RWPE2 (cell line): ENCODE results near the gene FBLN2.

Experiments used
- ATAC-seq: fragments of 200-7000 bp; cut with Tn5 transposase; 3 replicates; pipeline ENCODE4 v1.9.1; 2021; ENCODE audit warnings: low read depth
- DNase-seq: peaks from one replicate; pipeline ENCODE4 v3.0.0-alpha.2; 2020; ENCODE audit warnings: low spot score
- H3K27ac ChIP-seq: fragments of 450-650 bp; 2 replicates; pipeline ENCODE4 v1.5.1; 2017; ENCODE audit warnings: mild to moderate bottlenecking; ENCODE audit not compliant: poor library complexity, severe bottlenecking
- H3K27me3 ChIP-seq: fragments of 250-450 bp; sonication (Bioruptor Pico); 2 replicates; pipeline ENCODE4 v1.5.1; 2021; ENCODE audit warnings: mild to moderate bottlenecking, moderate library complexity; ENCODE audit not compliant: insufficient read depth, poor library complexity, severe bottlenecking
- H3K36me3 ChIP-seq: fragments of 250-450 bp; sonication (Bioruptor Pico); 2 replicates; pipeline ENCODE4 v1.5.1; 2020; ENCODE audit warnings: low read depth, mild to moderate bottlenecking, moderate library complexity
- H3K4me1 ChIP-seq: fragments of 250-450 bp; sonication (Bioruptor Pico); 2 replicates; pipeline ENCODE4 v1.5.1; 2021; ENCODE audit warnings: mild to moderate bottlenecking, moderate library complexity; ENCODE audit not compliant: insufficient read depth, poor library complexity, severe bottlenecking
- H3K4me3 ChIP-seq: fragments of 250-450 bp; sonication (Bioruptor Pico); 2 replicates; pipeline ENCODE4 v1.5.1; 2021; ENCODE audit warnings: mild to moderate bottlenecking, moderate library complexity; ENCODE audit not compliant: severe bottlenecking
- H3K9me3 ChIP-seq: fragments of 250-450 bp; sonication (Bioruptor Pico); 2 replicates; pipeline ENCODE4 v1.5.1; 2021; ENCODE audit warnings: mild to moderate bottlenecking, moderate library complexity; ENCODE audit not compliant: severe bottlenecking
- CTCF ChIP-seq: fragments of 450-650 bp; IDR thresholded peaks from one replicate; pipeline ENCODE4 v1.5.1; 2017; ENCODE audit warnings: mild to moderate bottlenecking, moderate library complexity; ENCODE audit not compliant: poor library complexity, severe bottlenecking

Gene FBLN2

GRCh38 chr3:13549623-13550422 lies 898 bp downstream of the FBLN2 start:
- H3K27me3 ChIP-seq = no peaks in the 10 kb centered on the region
- no peak for TF ChIP-seq CTCF
- H3K4me3 ChIP-seq = no peak overlapping the region

GRCh38 chr3:13550423-13550690 lies 1.4 kb downstream of the FBLN2 start:
- Histone ChIP-seq H3K27me3 (no peaks in the 10 kb centered on the region), H3K9me3 (no peaks in the 10 kb centered on the region), H3K27ac (no peak overlapping the region), H3K4me3 (no peak overlapping the region), H3K36me3 (no peaks in the 10 kb centered on the region), H3K4me1 (peaks cover 14% of the 10 kb centered on the region)
- no peak for DNase-seq
- ATAC-seq = no peak
- no peak for TF ChIP-seq CTCF

More at GRCh38 chr3:13549623-13550422, 898 bp downstream of the FBLN2 start:
- H3K27ac ChIP-seq = no peak overlapping the region
- H3K36me3 ChIP-seq = no peaks in the 10 kb centered on the region
- peaks cover 14% of the 10 kb centered on the region for H3K4me1 ChIP-seq
- ATAC-seq (no peak), DNase-seq (no peak)
- no peaks in the 10 kb centered on the region for H3K9me3 ChIP-seq

- no peak for TF ChIP-seq CTCF
- Histone ChIP-seq H3K27me3 (no peaks in the 10 kb centered on the region), H3K27ac (no peak overlapping the region), H3K9me3 (no peaks in the 10 kb centered on the region), H3K4me3 (no peak overlapping the region), H3K4me1 (peaks cover 14% of the 10 kb centered on the region), H3K36me3 (no peaks in the 10 kb centered on the region)
- ATAC-seq (no peak), DNase-seq (no peak)
These were observed 2.0 kb downstream of the FBLN2 start for GRCh38 chr3:13550791-13551360.

GRCh38 chr3:13552857-13553652 lies 4.1 kb downstream of the FBLN2 start:
- Histone ChIP-seq H3K9me3 (no peaks in the 10 kb centered on the region), H3K27me3 (no peaks in the 10 kb centered on the region), H3K27ac (no peak overlapping the region), H3K4me3 (no peak overlapping the region), H3K4me1 (peaks cover 6% of the 10 kb centered on the region), H3K36me3 (no peaks in the 10 kb centered on the region)
- no peak for ATAC-seq
- no peak for TF ChIP-seq CTCF
- no peak for DNase-seq

- no peak for ATAC-seq
- H3K27me3 ChIP-seq = no peaks in the 10 kb centered on the region
- TF ChIP-seq CTCF = no peak
These were observed 4.8 kb downstream of the FBLN2 start for GRCh38 chr3:13553686-13554085.

More at GRCh38 chr3:13553686-13554085, 4.8 kb downstream of the FBLN2 start:
- Histone ChIP-seq H3K4me1 (no peaks in the 10 kb centered on the region), H3K9me3 (no peaks in the 10 kb centered on the region), H3K4me3 (no peak overlapping the region), H3K27ac (no peak overlapping the region), H3K36me3 (no peaks in the 10 kb centered on the region)
- DNase-seq = no peak
